ENCODE data around the gene GALNT14.

GRCh38 chr2:30948857-30949256 lies 189.4 kb downstream of the GALNT14 start:
- no peak for TF ChIP-seq GATA3 (IDR thresholded peaks at IDR 0.05; ENCODE audit: low read depth, low read length)
- TF ChIP-seq GATA2 (IDR thresholded peaks at IDR 0.05; ENCODE audit: low read depth, low read length), result no peak
